RWPE2 (cell line): ENCODE results near the gene SCUBE1.

Source experiments
- ATAC-seq: fragments of 200-7000 bp; cut with Tn5 transposase; 3 replicates; pipeline ENCODE4 v1.9.1; 2021; ENCODE audit warnings: low read depth
- DNase-seq: peaks from one replicate; pipeline ENCODE4 v3.0.0-alpha.2; 2020; ENCODE audit warnings: low spot score
- H3K27ac ChIP-seq: fragments of 450-650 bp; 2 replicates; pipeline ENCODE4 v1.5.1; 2017; ENCODE audit warnings: mild to moderate bottlenecking; ENCODE audit not compliant: poor library complexity, severe bottlenecking
- H3K27me3 ChIP-seq: fragments of 250-450 bp; sonication (Bioruptor Pico); 2 replicates; pipeline ENCODE4 v1.5.1; 2021; ENCODE audit warnings: mild to moderate bottlenecking, moderate library complexity; ENCODE audit not compliant: insufficient read depth, poor library complexity, severe bottlenecking
- H3K36me3 ChIP-seq: fragments of 250-450 bp; sonication (Bioruptor Pico); 2 replicates; pipeline ENCODE4 v1.5.1; 2020; ENCODE audit warnings: low read depth, mild to moderate bottlenecking, moderate library complexity
- H3K4me1 ChIP-seq: fragments of 250-450 bp; sonication (Bioruptor Pico); 2 replicates; pipeline ENCODE4 v1.5.1; 2021; ENCODE audit warnings: mild to moderate bottlenecking, moderate library complexity; ENCODE audit not compliant: insufficient read depth, poor library complexity, severe bottlenecking
- H3K4me3 ChIP-seq: fragments of 250-450 bp; sonication (Bioruptor Pico); 2 replicates; pipeline ENCODE4 v1.5.1; 2021; ENCODE audit warnings: mild to moderate bottlenecking, moderate library complexity; ENCODE audit not compliant: severe bottlenecking
- H3K9me3 ChIP-seq: fragments of 250-450 bp; sonication (Bioruptor Pico); 2 replicates; pipeline ENCODE4 v1.5.1; 2021; ENCODE audit warnings: mild to moderate bottlenecking, moderate library complexity; ENCODE audit not compliant: severe bottlenecking
- CTCF ChIP-seq: fragments of 450-650 bp; IDR thresholded peaks from one replicate; pipeline ENCODE4 v1.5.1; 2017; ENCODE audit warnings: mild to moderate bottlenecking, moderate library complexity; ENCODE audit not compliant: poor library complexity, severe bottlenecking

SCUBE1 gene

DNA sequence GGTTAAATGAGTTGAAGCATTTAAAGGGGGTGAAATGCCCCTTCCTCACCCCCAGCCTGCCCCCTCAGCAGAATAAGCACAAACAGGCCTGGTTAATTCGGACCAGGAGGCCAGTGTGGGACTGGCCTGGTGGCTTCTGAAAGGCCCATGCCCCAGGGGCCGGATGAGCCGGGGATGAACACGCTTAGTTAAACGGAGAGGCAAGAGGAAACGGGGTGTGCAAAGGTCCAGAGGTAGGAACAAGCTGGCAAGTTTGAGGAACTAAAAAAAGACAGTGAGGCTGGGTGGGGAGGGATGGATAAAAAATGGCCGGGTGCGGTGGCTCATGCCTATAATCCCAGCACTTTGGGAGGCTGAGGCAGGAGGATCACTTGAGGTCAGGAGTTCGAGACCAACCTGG, 11.5 kb downstream of the SCUBE1 start:
- TF ChIP-seq CTCF: no peak
- ATAC-seq: no peak
- Histone ChIP-seq H3K4me3 (no peak overlapping the region), H3K9me3 (no peaks in the 10 kb centered on the region), H3K27me3 (no peaks in the 10 kb centered on the region), H3K27ac (no peak overlapping the region), H3K36me3 (no peaks in the 10 kb centered on the region), H3K4me1 (no peaks in the 10 kb centered on the region)
- no peak for DNase-seq

DNA sequence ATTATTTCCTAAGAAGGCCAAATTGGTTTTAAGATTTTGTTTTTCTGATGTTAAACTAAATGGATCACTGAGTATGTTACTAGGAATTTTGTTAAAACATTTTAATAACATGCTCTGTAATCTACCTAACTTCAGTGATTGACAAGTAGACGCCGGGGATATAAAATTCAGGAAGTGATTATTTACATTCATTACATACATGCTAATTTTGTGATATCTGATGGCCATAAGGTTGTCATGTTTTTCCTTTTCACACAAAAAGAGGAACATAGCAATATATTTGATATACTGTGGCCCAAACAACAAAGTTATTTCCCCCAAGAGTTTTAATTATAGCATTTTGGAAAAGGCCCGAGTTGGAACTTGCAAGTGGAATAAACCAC, 12.1 kb downstream of the SCUBE1 start:
- no peak for ATAC-seq
- Histone ChIP-seq H3K9me3 (no peaks in the 10 kb centered on the region), H3K36me3 (no peaks in the 10 kb centered on the region), H3K27me3 (no peaks in the 10 kb centered on the region), H3K4me1 (no peaks in the 10 kb centered on the region), H3K4me3 (no peak overlapping the region), H3K27ac (no peak overlapping the region)
- DNase-seq: no peak
- no peak for TF ChIP-seq CTCF

- no peaks in the 10 kb centered on the region for H3K4me1 ChIP-seq
- H3K36me3 ChIP-seq: no peaks in the 10 kb centered on the region
- ATAC-seq: no peak
- H3K27ac ChIP-seq: no peak overlapping the region
- no peak for TF ChIP-seq CTCF
- DNase-seq: no peak
- H3K9me3 ChIP-seq: no peaks in the 10 kb centered on the region
- H3K4me3 ChIP-seq: no peak overlapping the region
- no peaks in the 10 kb centered on the region for H3K27me3 ChIP-seq
Measured at GRCh38 chr22:43330178-43331068, 12.7 kb downstream of the SCUBE1 start.

DNA sequence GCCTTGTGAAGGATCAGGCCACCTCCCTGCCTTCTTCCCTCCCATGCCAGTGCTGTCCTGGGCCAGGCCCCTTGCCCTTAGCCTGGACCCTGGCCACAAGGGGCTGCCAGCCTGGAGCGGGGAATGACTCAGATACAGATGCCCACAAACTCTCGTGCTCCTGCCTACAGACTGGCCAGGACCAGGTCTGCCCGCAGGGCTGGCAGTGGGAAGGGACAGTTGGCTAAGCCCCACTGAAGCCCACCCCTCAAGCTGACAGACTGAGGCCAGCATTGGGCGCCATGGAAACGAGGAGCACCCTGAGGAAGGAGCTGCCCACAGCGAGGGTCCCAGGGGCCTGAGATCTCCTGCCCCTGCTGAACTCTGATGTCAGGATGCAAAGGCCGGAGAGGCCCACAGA, 14.1 kb downstream of the SCUBE1 start:
- TF ChIP-seq CTCF: no peak
- no peak for ATAC-seq
- no peak for DNase-seq
- Histone ChIP-seq H3K36me3 (no peaks in the 10 kb centered on the region), H3K4me3 (no peak overlapping the region), H3K4me1 (no peaks in the 10 kb centered on the region), H3K9me3 (no peaks in the 10 kb centered on the region), H3K27ac (no peak overlapping the region), H3K27me3 (no peaks in the 10 kb centered on the region)

DNA sequence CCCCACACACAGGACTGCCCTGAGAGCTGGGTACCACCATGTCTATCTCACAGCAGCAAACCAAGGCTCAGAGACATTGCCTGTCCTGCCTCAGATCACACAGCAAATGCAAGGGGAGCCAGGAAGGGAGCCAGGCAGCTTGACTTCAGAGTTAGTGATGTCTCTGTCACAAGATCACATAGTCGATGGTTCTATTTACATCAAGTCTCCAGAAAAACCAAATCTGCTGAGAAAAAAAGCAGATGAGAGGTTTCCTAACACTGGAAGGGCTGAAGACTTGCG, 16.1 kb downstream of the SCUBE1 start:
- ATAC-seq: no peak
- H3K27me3 ChIP-seq: peaks cover 6% of the 10 kb centered on the region
- H3K4me3 ChIP-seq: no peak overlapping the region
- H3K4me1 ChIP-seq: no peaks in the 10 kb centered on the region
- H3K27ac ChIP-seq: no peak overlapping the region
- no peaks in the 10 kb centered on the region for H3K36me3 ChIP-seq
- no peak for DNase-seq
- TF ChIP-seq CTCF: no peak
- no peaks in the 10 kb centered on the region for H3K9me3 ChIP-seq
